NCI-H524 (cell line): Measurements from ENCODE around the gene PHF21A.
"Not testable (repeated sequence)": the region's sequence is repeated elsewhere in the genome, so short reads cannot be mapped to it uniquely, and the experiment has no call there.

Source experiments
- DNase-seq, 2 experiments: peaks; one replicate each; lab custom pipeline; 2025; lab: John Stamatoyannopoulos, UW

PHF21A gene

DNA sequence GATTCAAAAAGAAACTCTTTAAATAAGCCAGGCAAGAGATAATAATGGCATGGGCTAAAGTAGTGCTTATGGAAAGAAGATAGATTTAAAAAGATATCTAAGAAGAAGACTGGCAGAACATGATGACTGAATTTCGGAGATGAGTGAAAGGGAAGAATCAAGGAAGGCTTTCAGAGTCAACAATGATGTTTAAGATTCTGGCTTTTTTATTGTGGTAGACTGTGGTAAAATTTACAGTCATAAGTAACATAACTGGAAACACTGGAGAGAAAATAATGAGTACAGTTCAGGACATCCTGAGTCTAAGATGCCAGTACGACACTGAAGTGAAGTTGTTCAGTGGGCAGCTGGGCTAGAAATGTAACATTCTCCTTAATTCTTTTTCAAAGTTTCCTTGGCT lies 85.2 kb downstream of the PHF21A start:
- DNase-seq: no peak

DNA sequence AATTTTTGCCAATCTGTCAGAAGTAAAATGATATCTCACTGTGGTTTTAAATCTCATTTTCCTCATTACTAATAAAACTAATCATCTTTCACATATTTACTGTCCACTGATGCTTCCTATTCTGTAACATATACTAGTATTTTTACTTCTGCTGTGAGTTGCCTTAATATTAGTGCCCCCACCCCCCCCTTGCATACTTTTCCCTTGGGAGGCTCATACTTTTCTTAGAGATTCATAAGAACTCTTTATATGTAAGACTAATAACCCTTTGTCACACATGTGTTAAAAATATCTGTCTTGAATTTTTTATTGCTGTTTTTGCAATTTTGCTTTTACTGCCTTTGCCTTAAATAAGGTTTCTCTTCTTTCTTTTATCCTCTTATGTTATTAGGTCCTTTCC lies 87.2 kb downstream of the PHF21A start:
- no peak for DNase-seq

DNA sequence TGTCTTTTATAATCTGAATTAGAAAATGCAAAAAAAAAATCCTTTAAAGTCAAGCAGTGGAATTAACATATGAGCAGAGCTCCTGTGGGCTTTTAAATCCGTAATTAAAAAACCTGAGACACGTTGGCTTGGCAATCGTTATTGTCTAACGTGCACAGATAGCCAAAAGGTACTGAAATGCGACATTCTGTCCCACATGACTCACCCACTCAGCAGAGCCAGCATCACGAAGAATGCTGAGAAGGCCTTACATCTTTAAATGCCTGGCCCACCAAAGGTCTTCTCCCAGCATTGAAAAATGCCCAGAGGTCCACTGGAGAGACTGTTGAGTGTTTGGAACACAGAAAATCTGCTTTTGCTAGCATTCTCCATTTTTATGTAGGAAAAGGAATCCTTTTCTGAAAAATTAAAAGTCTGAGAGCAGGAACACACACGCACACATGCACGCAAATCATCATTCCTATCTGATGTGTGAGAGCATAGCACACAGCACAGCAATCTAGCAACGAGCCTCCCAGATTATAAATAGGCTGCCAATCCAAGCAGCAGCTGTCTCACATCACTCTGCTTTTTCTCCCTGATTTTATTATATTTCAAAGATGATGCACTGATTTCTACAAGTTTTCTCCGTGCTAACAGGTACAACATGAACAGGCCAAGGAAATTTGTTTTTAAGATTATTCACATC lies 94.5 kb downstream of the PHF21A start:
- no peak for DNase-seq

DNA sequence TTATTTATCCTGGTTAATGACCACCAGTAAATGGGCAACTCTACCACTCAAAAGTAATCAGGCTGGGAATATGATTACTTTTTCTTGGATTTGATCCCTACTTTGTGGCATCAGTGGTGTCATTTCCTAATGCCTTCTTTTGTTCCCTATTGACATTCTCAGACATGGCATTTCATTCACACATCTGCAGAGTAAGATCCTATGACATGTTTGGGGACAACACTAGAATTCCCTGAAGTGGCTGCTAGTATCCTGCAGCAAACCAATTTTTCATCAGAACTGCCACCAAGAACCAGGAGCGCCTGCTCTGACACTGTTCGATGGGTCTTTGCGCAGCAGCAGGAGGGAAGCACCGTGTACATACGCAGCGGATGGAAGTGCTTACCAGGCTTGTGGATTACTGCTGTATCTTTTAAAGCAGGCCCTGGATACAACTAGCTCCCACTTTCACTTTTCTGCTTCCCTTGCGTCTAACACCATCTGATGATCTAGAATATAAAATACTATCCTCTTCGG lies 101.1 kb downstream of the PHF21A start:
- no peak for DNase-seq

DNA sequence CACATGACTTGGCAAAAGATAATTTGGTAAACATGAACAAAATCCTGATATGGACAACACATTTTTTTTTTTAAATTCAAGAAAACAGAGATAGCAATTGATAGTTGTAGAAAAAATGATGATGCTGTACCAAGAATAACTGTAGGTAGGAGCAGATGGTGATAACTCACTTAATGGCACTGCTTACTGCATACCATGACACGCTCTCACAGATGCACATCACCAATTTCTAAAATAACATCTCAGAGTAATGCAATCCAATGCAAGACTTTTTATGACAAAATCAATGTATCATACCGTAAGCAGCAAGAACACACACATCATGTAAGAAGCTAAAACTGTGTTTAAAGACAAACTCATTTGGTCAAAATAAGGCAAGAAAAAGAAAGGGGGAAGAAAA lies 102.6 kb downstream of the PHF21A start:
- no peak for DNase-seq

DNA sequence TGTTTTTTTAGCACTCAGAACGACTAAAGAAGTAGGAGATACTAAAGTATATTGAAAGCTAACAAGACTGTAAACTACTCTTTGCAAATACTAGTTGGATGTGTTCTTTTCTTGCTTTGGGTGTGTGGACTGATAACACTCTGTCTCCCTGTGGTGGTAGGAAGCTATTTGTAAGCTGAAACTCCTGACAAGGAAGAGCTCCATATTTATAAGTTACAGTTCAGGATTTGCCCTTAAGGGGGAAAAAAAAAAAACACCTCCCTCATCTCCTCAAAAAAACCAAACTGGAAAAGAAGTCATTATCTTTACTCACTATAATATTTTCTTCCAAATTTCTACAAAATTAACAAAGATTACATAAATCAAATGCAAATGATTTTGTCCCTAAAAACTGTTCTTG lies 103.9 kb downstream of the PHF21A start:
- no peak for DNase-seq

DNA sequence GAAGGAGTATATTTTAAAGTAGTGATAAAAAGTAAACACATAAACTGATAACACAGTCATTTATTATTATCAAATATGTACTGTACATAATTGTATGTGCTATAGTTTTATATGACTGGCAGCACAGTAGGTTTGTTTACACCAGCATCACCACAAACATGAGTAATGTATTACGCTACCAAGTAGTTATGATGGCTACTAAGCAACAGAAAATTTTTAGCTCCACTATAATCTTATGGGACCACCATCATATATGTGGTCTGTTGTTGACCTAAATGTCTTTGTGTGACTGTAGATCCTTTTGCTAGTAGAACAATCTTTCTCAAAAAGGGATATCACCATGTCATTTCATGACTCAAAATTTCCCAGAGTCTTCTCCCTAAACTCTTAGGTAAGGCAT lies 105.3 kb downstream of the PHF21A start:
- DNase-seq: no peak

DNA sequence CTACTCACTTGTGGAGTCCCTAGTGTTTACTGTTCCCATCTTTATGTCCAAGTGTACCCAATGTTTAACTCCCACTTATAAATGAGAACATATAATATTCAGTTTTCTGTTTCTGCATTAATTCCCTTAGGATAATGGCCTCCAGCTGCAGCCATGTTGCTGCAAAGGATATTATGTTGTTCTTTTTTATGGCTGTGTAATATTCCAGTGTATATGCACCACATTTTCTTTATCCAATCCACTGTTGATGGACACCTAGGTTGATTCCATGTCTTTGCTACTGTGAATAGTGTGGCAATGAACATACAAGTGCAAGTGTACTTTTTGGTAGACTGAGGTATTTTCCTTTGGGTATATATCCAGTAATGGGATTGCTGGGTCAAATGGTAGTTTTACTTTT lies 107.1 kb downstream of the PHF21A start:
- not testable (repeated sequence) for DNase-seq

DNA sequence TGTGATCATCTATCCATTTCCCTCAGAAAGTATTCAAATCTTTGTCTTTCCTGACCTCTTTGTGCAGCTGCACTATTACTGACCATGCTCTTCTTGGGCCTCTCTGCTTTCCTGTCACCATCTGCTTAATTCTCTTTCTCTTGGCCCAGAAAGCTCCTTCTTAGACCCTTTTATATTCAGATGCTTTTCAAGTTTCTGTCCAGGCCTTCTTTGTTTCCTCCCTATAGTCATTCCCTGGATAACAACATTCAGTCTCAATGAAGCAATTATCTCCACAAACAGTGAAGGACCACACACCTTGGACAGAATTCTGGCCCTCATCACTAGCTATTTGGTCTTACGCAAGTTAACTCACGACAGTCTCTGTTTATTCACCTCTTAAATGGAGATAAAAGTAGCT lies 109.1 kb downstream of the PHF21A start:
- DNase-seq: no peak

DNA sequence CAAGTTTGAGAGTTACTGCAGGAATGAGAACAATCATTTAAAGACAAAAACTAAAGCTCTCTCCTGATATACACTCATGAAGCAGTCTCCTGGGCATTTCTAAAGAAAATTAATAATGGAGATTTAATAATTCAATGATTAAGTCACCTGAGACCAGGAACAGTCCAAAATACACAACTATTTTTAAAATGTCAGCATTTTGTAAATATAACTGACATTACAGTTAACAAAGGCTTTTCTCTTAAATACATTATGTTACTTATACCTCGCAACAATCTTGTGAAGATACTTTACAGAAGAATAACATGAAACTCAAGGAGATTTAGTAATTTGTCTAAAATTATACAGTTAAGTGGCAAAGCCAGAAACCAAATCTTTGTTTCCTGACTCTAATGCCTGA lies 111.2 kb downstream of the PHF21A start:
- DNase-seq: no peak

DNA sequence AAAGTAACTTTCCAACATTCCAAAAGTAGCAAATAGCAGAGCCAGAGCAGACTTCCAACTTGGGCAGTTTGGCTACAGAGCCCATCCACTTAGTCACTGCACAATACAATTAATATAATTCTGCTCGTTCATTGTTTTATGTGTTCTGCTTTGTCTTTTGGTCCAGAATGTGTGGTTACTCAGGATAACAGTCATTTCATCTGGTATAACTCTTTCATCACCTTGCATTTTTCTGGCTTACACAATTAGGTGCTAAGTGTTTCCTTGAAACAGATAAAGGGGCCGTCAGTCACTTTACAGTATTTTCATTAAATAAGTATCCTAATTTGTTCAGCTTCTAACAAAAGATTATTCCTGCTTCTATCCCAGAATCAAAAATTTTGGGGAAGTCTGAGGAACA lies 111.6 kb downstream of the PHF21A start:
- DNase-seq: no peak

DNA sequence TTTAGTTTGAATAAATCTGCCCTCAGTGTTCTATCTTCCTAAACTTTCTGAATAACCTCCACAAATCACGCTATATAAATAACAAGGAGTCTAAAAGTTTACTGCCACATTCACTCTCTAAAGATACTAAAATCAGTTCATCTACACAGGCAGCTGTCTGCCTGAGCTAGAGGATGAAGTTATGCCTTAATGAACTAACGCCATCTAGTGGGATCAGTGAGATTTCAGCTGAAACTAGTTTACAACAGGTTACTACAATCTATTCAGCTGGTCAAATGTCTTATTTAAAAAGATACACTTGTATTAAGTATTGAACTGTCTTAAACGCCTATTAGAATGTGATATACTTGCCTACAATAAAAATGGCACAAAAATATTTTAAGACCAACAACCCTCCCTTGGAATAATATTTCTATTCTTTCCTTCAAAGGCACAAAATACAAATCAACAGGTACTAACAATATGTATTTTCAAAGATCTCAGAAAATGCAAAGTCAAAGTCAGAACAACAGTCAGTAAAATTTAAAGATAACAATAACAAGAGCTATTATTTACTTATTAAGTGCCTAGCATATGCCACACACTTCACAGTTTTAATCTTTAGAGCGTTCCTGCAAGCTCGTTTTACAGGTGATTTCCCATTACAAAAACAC lies 114.7 kb downstream of the PHF21A start:
- peak; percentile 28 to 72 for DNase-seq

DNA sequence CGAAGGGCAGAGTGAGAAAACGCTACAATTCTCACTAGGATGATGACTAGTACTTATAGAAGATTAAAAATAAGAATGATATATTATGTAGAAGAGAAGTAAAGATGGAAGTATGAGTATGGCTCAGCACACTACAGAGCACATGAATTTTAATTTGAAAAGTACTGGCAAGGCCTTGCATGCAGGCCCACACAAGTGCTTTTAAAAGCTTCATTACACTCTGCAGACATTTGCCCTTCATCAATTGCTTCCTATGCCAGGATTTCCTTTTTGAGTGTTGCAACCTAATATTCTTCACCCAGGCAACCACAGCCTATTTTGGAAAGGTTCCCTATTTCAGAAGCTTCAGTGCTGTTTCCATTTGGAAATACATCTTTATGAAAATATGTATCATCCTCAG lies 117.7 kb downstream of the PHF21A start:
- peak in 1 of 2 experiments; percentile 30 for DNase-seq

DNA sequence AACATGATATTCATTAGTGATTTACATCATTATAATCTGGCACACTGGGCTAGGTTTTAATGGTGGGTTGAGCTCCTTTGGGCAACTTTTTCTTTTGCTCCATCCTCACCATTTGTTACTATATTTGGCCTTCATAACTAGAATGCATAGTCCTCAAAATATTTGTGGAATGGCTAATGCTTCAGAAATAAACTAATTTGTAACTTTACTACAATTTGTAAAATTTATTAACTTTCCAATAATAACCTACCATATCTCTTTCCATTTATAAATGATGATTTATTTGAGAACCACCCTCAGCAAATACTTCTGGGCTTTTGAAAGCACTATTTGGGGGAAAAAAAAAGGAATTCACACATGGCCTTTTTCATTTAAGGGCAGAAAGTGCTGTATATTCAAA lies 119.1 kb downstream of the PHF21A start:
- no peak for DNase-seq

DNA sequence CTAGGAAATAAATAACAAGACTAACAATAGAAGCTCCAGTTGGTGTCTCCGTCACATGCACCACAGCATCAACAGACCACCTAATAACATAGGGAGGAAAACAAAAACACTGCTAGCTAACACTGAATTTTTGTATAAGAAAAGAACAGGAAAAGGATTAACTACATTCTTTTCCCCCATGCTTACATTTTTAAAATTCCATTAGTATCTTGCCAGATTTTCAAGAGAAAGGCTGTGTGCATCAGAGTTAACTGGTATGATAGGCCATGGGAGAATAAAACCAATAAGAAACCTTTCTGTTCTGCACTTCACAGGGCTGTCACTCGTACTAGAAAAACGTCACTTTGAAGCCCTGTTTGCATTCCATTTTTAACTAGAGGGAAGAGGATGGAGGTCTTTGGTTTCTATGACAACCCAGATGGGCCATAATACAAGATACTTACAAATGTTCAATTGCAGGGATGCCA lies 119.8 kb downstream of the PHF21A start:
- no peak for DNase-seq

DNA sequence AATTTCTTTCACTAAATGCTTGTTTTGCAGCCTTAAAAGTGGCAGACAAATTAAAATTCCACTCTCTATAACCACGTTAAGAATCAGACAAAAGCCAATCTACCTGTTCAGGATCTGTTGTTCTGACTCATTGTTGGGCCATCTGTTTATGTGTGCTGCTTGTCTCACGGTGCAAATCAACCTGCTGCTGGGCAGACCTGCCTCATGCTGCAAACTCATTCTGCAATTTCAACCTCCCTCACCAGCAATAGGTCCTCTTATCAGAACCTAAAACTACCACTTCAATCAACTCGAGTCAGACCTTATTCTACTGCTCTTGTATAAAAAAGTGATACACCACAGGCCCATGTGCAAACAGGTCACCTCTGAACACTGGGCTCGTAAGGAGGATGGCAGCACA lies 123.7 kb downstream of the PHF21A start:
- DNase-seq: peak in 1 of 2 experiments; percentile 37

DNA sequence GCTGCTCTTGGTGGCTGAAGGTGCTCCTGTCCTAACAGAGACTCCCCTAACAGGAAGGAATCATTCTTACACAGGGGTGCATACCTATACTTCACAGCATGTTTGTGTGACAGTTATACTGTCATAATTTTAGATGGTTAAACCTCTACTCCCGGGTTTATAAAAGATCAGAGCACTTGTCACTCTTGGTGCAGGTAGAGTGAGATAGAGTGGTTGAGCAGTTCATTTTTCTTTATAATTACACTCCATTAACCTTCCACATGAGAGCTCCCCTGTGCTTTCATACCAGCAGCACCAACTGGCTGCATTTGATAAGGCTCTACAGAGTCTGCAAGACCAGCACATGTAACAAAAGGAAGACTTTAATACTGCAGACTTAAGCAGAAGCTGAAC lies 125.9 kb downstream of the PHF21A start:
- DNase-seq: no peak

DNA sequence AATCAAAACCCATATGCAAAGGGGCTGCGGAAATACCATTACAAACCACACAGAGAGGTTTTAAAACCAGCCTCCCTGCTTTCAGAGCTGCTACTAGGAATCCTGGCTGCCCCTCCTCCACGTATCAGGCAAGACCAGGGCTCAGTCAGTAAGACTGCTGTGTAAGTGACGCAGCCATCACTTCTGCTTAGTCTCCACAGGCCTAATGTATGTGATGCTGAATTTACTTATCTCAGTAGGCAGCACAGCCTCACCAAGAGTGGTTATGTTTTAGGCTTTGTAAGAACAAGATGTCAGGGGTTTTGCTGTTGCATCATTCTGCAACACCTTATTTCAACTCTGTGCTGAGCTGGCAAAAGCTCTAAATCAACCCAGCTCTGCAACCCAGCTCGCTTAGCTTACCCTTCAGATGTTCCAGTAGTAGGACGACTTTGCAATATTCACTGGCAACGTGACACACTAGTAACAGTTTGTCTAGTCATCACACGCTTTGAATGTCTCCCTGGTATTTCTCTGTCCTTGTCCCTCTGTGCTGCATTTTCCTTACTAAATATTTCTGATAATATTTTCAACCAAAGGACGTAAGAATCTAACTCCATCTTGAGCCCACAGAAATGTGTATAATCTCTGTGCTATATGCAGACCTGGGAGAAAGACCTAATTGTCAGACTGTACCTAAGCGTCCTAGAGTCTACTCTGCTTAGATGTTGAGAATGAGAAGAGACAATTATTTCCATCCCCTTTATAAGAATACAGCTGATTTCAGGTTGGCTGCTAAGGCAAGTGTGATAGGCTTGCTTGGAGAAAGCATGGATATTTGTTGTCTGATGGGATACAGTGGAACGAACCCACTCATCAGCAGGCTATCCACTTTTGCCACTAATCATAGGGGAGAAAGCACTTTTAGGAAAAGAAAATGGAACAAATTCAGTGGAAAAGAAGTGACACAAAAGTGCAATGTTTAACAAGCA lies 126.6 kb downstream of the PHF21A start:
- no peak for DNase-seq

DNA sequence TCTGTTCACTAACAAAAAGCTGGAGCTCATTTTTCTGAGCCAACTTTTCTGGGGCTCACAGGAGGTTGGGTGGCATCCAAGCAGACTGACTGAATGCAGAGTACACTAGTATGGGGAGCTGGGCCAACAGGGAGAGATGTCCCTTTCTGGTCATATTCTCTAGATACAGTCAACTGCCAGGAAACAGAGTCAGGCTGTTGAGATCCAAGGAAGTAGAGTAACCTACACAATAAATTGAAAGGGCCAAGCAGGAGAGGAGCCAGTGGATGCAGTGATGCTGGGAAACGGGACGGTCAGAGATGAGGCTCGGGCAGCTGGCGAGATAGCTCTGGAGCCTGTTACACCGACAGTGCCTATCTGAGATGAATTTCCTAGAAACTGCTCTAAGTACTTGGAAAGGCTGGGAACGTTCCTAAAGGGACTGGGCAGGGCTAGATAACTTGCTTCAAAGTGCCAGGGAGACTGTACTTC lies 127.7 kb downstream of the PHF21A start:
- DNase-seq: no peak

DNA sequence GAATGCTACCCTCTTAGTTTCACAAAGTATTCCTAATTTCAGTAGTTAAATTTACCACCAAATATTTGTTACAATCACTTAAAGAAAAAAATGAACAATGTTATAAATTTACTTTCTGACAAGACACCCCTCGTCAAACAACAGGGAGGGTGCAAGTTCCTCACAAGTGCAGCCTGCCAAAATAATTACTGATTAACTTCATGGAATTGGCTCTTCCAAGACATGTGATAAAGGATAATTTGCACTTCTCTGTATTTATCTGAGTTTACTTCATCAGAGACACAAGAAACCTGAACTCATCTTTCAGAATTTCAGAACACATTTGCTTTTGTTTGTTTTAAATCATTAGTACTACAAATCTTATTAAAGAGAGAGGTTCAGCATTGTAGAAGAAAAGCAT lies 132.3 kb downstream of the PHF21A start:
- DNase-seq: no peak

DNA sequence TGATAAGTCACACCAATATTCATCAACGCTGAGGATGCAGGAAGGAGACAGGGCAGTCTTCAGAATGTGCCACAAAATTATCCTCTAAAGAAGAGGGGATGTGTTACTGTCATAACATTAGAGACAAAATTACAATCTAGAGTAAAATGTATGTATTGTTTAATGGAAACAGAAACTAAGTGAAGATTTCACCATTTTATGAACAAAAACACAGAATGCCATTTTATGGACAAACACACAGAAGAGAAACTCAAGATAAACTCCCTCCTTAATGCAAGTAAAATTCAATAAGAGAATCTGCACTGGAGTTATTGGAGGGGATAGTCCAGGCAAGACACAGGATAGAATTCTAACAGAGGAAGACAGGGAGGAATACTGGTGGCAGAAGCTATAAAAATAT lies 136.0 kb downstream of the PHF21A start:
- no peak for DNase-seq

DNA sequence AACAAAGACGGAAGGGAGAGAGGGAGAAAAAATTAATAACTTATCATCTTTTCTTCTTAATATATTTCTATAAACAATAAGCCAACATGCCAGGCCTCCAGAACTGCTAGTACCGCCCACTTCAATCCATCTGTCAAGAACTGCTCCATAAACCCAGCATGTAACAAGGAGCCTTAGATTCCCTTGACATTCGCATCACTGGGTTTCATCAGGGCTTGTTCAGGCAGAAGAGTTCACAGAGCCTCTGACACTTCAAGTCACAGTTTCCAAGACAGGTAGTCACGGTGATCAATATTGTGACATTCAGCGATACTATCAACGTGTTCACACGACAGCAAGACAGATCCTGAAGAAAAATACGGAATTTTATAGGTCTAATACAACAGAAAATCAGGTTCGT lies 137.1 kb downstream of the PHF21A start:
- DNase-seq: peak; percentile 5 to 32
